Mucosa of stomach (tissue), 1 donor: Measurements from ENCODE around the gene TMEM212.

Experiments
- H3K27me3 ChIP-seq: one replicate; pipeline ENCODE4 v1.7.0; 2013; ENCODE audit warnings: mild to moderate bottlenecking, low read length; ENCODE audit not compliant: control insufficient read depth, insufficient read depth
- H3K36me3 ChIP-seq: one replicate; pipeline ENCODE4 v1.7.0; 2013; ENCODE audit warnings: low read length; ENCODE audit not compliant: control insufficient read depth, insufficient read depth
- H3K4me1 ChIP-seq: one replicate; pipeline ENCODE4 v1.7.0; 2013; ENCODE audit warnings: mild to moderate bottlenecking, low read length; ENCODE audit not compliant: control insufficient read depth, insufficient read depth
- H3K4me3 ChIP-seq: one replicate; pipeline ENCODE4 v1.7.0; 2013; ENCODE audit warnings: low read length
- H3K9ac ChIP-seq: one replicate; pipeline ENCODE4 v1.7.0; 2013; ENCODE audit warnings: mild to moderate bottlenecking, low read length, moderate library complexity
- H3K9me3 ChIP-seq: one replicate; pipeline ENCODE4 v1.7.0; 2013; ENCODE audit warnings: mild to moderate bottlenecking, low read length, moderate library complexity; ENCODE audit not compliant: control insufficient read depth
- donor health status: Pancreatic carcinoma.

Gene TMEM212

DNA sequence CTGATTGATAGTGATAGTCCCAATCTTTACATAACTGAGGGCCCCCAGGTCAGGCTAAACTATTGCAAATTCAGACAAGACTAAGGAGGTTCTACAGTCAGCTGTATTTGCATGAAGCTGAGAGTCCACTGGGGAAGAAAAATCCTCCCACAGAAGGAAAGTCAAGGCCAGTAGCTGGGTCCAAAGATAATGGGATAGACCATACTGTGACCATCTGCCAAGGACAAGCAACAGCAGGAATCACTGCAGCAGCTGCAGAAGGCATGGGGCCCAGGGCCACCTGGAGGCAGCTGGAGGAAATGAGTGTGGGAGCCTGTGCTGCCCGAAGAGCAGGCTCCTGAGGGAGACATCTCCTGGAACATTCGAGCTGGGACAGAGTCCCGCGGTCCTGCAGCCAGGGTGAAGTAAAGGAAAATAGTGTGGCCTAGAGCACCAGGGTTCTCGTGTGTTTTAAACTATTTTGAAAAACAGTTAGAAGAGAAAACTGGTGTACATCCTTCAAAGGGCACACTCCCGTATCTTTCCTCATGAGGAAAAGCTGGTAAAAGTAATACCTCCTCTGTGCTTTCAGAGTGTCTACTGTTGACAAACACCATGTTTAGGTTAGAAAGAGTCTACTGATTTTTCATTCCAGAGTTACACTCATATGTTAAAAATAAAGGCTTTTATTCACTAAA, 13.2 kb upstream of the TMEM212 start:
- H3K4me3 ChIP-seq: no peak overlapping the region
- no peaks in the 10 kb centered on the region for H3K36me3 ChIP-seq
- H3K4me1 ChIP-seq: peaks cover 9% of the 10 kb centered on the region
- no peak overlapping the region for H3K9ac ChIP-seq
- H3K27me3 ChIP-seq: no peaks in the 10 kb centered on the region
- no peaks in the 10 kb centered on the region for H3K9me3 ChIP-seq

DNA sequence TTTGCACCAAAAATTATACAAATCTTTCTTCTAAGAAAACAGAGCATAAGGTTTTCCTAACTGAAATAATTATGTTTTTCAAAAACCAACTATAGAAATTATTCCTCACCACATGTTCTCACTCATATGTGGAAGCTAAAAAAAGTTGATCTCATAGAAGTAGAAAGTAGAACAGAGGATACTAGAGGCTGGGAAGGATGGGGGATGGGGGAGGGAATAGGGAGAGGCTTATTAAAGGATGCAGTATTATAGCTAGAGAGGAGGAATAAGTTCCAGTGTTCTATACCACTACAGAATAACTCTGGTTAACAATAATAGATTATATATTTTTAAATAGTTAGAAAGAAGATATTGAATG, 12.7 kb upstream of the TMEM212 start:
- no peaks in the 10 kb centered on the region for H3K9me3 ChIP-seq
- H3K36me3 ChIP-seq: no peaks in the 10 kb centered on the region
- H3K4me1 ChIP-seq: peaks cover 9% of the 10 kb centered on the region
- H3K27me3 ChIP-seq: no peaks in the 10 kb centered on the region
- no peak overlapping the region for H3K9ac ChIP-seq
- no peak overlapping the region for H3K4me3 ChIP-seq

DNA sequence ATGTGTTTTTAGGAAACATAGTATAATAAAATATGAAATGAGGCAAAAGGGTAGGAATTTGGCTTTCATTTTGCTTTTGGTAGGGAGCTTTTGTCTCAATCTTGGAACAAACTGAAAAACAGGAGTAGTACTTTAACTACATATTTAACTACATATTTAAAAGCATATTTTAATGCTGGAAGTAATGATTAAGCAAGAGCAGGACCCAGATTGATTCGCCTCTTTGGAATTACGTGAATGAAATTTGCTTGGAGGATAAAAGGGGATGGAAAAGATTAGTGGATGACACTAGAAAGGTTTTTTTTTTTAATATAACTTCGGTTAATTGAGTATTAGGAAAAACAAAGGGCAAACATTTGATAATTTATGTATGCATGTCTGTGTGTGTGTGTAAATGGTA, 11.2 kb upstream of the TMEM212 start:
- no peak overlapping the region for H3K9ac ChIP-seq
- no peaks in the 10 kb centered on the region for H3K9me3 ChIP-seq
- no peaks in the 10 kb centered on the region for H3K27me3 ChIP-seq
- no peak overlapping the region for H3K4me3 ChIP-seq
- H3K4me1 ChIP-seq: peaks cover 9% of the 10 kb centered on the region
- no peaks in the 10 kb centered on the region for H3K36me3 ChIP-seq

DNA sequence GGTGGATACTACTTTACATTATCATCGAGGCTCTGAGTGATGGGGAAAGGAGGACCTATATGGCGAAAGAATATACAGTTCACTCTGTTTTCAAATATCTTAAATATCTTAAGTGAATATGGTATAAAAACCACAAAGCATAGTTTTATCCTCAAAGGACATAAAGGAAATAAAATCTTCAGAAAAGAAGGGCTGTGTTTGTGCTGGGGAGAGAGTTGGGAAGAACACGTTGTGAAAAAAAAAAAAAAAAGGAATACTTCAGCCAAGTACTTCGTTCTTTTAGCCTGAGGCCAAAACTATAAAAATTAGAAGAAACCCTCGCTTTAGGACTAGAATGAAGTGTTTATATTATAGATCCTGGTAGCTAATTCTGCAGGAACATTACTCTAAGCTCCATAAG, 10.2 kb upstream of the TMEM212 start:
- Histone ChIP-seq H3K4me1 (peaks cover 9% of the 10 kb centered on the region), H3K36me3 (no peaks in the 10 kb centered on the region), H3K27me3 (no peaks in the 10 kb centered on the region), H3K4me3 (no peak overlapping the region), H3K9ac (no peak overlapping the region), H3K9me3 (no peaks in the 10 kb centered on the region)

DNA sequence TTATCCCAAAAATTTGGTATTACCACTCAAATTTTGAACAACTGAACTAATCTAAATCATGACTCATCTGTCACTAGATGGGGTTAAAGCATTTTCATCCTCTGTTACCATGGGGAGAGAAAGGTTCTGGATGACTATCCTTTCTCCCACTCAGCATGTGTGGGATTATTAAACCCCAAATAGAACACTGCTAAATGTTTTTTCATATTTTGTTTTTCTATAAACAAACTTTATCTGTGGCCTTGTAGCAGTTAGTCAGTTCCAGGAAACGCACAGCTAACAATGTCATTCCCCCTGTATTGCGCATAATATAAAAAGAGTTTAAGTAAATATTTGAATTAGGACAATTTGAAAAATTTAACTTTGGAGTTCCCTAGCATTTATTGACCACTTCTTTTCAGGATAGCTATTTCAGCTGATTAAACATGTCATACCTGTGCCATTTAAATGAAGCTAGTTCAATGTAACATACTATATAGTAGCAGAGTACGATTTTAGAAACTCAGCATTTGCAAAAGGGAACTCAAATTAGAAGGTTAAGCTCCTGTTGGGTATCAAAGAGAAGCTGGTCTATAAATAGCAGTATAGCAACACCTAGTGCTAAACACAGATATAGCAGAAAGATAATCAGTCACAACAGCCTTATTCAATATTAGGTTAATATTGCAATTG, 9.2 kb upstream of the TMEM212 start:
- no peaks in the 10 kb centered on the region for H3K27me3 ChIP-seq
- no peak overlapping the region for H3K4me3 ChIP-seq
- H3K36me3 ChIP-seq: no peaks in the 10 kb centered on the region
- H3K9ac ChIP-seq: no peak overlapping the region
- no peaks in the 10 kb centered on the region for H3K9me3 ChIP-seq
- H3K4me1 ChIP-seq: peaks cover 9% of the 10 kb centered on the region

DNA sequence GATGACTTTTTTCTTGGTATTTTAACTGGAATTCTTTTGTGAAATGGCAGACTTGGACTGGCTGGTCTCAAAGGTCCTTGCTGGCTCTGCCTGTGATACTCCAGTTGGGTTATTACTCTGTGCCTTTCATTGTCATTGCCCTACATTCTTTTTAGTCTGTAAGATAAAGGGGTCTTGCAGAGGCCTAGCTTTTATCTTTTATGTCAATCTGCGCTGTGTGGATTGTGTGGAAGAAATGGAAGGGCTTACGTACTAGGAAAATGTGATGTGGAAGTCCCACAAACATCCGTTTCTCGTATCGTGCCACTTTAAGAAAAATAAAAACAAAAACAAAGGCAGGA, 8.7 kb upstream of the TMEM212 start:
- H3K4me1 ChIP-seq: peaks cover 9% of the 10 kb centered on the region
- H3K4me3 ChIP-seq: no peak overlapping the region
- no peaks in the 10 kb centered on the region for H3K36me3 ChIP-seq
- no peak overlapping the region for H3K9ac ChIP-seq
- H3K27me3 ChIP-seq: no peaks in the 10 kb centered on the region
- H3K9me3 ChIP-seq: no peaks in the 10 kb centered on the region

DNA sequence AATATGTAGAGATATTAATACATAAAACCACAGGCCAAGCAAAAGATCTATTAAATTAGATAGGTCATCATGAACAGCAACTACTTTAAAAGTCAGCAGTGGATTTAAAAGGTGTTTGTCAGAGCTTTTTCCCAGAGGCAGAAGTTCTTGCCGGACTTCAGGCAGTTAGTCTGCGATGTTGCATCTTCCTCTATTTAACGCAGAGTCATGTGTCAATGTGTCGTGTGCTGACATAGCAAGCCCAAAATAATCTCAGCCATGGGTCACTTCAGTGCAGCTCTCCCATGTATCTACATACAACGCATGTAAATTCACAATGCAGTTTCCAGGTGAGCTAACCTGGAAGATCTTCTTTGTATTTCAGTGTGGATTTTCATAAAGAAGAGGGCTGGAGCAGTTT, 8.0 kb upstream of the TMEM212 start:
- no peaks in the 10 kb centered on the region for H3K9me3 ChIP-seq
- peaks cover 2% of the 10 kb centered on the region for H3K4me1 ChIP-seq
- H3K27me3 ChIP-seq: no peaks in the 10 kb centered on the region
- H3K4me3 ChIP-seq: no peak overlapping the region
- no peak overlapping the region for H3K9ac ChIP-seq
- no peaks in the 10 kb centered on the region for H3K36me3 ChIP-seq

DNA sequence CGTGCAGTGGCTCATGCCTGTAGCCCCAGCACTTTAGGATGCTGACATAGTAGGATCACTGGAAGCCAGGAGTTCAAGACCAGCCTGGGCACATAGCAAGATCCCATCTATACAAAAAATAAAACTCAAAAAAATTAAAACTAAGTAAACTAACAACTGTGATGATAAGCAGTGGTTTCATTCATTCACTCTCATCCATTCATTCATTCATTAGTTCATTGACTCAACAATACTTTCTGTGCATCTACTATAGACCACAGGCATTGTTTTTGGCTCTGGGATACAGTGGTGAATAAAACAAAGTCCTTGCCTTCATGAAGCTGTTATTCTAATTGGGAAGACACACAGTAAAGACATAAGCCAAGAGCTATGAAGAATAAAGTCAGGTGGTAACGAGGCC, 7.5 kb upstream of the TMEM212 start:
- Histone ChIP-seq H3K4me1 (no peaks in the 10 kb centered on the region), H3K4me3 (no peak overlapping the region), H3K36me3 (no peaks in the 10 kb centered on the region), H3K9ac (no peak overlapping the region), H3K27me3 (no peaks in the 10 kb centered on the region), H3K9me3 (no peaks in the 10 kb centered on the region)

DNA sequence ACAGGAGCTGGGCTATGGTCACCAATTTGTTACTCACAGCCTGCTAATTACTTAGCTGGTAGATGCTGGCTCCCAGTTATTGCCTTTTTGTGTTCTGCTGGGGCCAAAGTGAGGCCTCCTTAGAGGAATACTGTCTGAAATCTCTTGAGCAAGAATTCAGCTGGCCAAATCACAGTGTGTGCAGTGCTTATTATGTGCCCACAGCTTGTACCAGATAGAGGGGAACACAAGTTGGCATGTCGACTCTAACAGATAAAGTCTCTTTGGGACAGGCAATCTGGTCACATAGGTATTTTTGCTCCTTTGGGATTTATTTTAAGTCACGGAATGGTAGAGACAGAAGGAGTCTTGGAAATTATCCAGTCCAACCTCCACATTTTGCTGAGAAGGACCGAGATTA, 6.3 kb upstream of the TMEM212 start:
- no peaks in the 10 kb centered on the region for H3K36me3 ChIP-seq
- no peaks in the 10 kb centered on the region for H3K9me3 ChIP-seq
- H3K4me3 ChIP-seq: no peak overlapping the region
- no peaks in the 10 kb centered on the region for H3K27me3 ChIP-seq
- H3K9ac ChIP-seq: no peak overlapping the region
- no peaks in the 10 kb centered on the region for H3K4me1 ChIP-seq

DNA sequence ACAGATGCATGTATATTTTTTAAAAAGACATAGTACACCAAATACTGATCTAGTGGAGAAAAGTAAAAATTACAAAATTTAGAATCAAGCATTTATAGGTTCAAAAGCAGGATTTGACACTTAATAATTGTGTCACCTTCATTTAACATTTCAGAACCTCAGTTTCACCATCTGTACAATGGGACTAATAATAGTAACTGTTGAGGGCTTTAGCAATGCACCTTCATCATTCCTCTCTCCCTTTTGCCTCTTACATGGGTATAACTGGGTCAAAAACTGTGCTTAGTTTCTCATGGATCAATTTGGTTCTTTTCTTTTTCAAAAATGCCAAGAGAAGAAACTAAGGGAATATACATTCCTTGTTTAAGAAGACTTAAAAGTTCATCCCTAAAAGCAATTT, 5.5 kb upstream of the TMEM212 start:
- H3K4me3 ChIP-seq: no peak overlapping the region
- no peaks in the 10 kb centered on the region for H3K4me1 ChIP-seq
- no peak overlapping the region for H3K9ac ChIP-seq
- no peaks in the 10 kb centered on the region for H3K27me3 ChIP-seq
- H3K36me3 ChIP-seq: no peaks in the 10 kb centered on the region
- no peaks in the 10 kb centered on the region for H3K9me3 ChIP-seq

DNA sequence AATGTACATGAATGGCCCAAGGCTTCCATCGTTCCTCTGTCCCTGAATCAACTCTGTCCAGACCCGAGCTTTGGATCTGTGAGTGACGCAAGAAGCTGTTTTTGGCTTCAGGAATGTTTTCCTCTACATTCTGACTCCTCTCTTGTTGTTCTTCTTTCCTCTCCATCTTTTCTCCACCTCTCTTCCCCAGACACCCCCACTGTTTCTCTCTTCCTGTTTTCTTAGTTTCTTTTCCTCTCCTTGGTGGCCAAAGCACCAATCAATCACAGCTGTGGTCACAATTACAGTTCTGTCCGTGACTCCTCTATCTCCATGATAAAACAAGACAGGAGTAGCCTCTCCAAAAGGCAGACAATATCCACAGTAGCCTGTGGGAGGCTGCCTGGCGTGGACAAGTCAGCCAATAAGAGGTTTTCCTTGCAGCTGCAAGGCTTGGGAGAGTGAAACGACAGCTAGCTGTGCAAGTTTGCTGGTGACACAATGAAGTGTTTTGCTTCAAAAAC, 4.9 kb upstream of the TMEM212 start:
- Histone ChIP-seq H3K4me3 (no peak overlapping the region), H3K27me3 (no peaks in the 10 kb centered on the region), H3K9me3 (no peaks in the 10 kb centered on the region), H3K9ac (peak overlapping the region; percentile 12), H3K4me1 (no peaks in the 10 kb centered on the region), H3K36me3 (no peaks in the 10 kb centered on the region)

DNA sequence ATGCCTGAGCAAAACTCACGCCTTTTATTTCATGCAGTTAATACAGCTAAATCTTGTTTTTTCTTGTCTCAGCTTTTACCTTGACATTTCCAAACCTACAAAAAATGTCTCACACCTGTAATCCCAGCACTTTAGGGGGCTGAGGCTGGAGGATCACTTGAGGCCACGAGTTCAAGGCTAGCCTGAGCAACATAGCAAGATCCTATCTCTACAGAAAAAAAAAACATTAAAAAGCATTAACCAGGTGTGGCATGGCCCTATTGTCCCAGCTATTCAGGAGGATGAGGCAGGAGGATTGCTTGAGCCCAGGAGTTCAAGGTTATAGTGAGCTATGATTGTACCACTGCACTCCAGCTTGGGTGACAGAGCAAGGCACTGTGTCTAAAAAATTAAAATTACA, 3.9 kb upstream of the TMEM212 start:
- Histone ChIP-seq H3K36me3 (no peaks in the 10 kb centered on the region), H3K4me1 (no peaks in the 10 kb centered on the region), H3K4me3 (no peak overlapping the region)

DNA sequence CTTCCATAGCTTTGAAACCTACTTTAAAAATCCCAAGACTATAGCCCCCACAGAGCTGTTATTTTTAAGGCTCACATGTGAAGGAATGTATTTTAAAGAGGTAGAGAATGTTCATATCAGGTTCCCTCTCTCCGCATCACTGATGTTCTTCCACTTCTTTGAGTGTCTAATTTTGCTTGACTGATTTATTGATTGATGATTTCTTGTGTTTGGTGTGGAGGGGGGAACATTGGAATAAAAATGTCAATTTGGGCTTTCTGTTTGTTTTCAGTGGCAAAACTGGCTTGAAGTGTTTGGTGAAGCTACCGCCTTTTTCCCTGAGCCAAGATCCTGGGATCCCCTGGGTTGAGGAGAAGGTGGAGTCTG, 2.7 kb upstream of the TMEM212 start:
- H3K27me3 ChIP-seq: no peaks in the 10 kb centered on the region
- no peak overlapping the region for H3K9ac ChIP-seq
- no peaks in the 10 kb centered on the region for H3K4me1 ChIP-seq
- H3K4me3 ChIP-seq: no peak overlapping the region
- no peaks in the 10 kb centered on the region for H3K9me3 ChIP-seq
- H3K36me3 ChIP-seq: no peaks in the 10 kb centered on the region

More for the DNA sequence above, 3.9 kb upstream of the TMEM212 start:
- Histone ChIP-seq H3K27me3 (no peaks in the 10 kb centered on the region), H3K9me3 (no peaks in the 10 kb centered on the region), H3K9ac (no peak overlapping the region)
